MM.1S (cell line): Measurements from ENCODE around the gene ACAT2.

Experiments
- EZH2phosphoT487 ChIP-seq: fragments of 300-600 bp; sonication (generic); IDR thresholded peaks from 2 replicates; pipeline ENCODE4 v1.6.1; 2018; ENCODE audit warnings: antibody characterized with exemption, low read length
- TF ChIP-seq, protein P1 (sequence below): fragments of 300-600 bp; sonication (generic); IDR thresholded peaks from 2 replicates; pipeline ENCODE4 v1.5.1; 2016; ENCODE audit warnings: antibody characterized with exemption, low read length, mixed read lengths

DNA sequence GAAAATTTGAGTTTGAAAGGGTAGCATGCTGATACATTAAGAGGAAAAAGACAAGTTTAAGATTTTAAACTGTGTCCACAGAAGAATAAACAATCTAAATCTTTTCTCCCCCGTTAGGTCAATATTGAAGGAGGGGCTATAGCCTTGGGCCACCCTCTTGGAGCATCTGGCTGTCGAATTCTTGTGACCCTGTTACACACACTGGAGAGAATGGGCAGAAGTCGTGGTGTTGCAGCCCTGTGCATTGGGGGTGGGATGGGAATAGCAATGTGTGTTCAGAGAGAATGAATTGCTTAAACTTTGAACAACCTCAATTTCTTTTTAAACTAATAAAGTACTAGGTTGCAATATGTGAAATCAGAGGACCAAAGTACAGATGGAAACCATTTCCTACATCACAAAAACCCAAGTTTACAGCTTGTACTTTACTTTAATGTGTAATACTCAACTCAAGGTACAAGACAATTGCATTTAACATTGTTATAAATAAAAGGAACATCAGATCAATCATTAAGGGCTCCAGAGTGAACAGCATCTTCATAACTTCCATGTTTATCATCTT, 16.8 kb downstream of the ACAT2 start:
- TF ChIP-seq, protein P1, sequence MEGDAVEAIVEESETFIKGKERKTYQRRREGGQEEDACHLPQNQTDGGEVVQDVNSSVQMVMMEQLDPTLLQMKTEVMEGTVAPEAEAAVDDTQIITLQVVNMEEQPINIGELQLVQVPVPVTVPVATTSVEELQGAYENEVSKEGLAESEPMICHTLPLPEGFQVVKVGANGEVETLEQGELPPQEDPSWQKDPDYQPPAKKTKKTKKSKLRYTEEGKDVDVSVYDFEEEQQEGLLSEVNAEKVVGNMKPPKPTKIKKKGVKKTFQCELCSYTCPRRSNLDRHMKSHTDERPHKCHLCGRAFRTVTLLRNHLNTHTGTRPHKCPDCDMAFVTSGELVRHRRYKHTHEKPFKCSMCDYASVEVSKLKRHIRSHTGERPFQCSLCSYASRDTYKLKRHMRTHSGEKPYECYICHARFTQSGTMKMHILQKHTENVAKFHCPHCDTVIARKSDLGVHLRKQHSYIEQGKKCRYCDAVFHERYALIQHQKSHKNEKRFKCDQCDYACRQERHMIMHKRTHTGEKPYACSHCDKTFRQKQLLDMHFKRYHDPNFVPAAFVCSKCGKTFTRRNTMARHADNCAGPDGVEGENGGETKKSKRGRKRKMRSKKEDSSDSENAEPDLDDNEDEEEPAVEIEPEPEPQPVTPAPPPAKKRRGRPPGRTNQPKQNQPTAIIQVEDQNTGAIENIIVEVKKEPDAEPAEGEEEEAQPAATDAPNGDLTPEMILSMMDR, result no peak
- no peak for TF ChIP-seq EZH2phosphoT487
